GM18499 (cell line): ENCODE data around the gene PAGE4.

Source experiments
- ATAC-seq: cut with Tn5 transposase; IDR thresholded peaks from one replicate; pipeline ENCODE4 v1.9.1; 2021; ENCODE audit warnings: moderate number of reproducible peaks; ENCODE audit not compliant: insufficient read depth, unreplicated experiment

Gene PAGE4

DNA sequence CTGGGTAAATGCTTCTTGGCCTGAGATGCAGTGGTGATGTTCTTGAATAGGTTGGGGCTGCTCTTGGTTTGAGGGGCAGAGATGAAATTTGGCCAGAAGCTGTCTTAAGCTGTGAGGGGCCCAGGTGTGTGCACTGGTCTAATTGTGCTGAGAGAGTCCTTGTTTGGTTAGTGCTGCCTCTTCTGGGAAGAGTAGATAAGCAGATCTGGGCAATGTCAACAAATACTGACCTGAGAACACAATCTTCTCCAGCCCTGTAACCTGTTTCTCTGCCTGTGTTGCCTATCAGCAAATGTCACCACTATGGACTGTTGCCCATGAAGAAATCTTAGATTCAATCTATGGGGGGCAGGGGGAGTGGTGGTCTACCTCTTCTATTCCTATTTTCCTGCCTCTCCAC, 33.0 kb downstream of the PAGE4 start:
- ATAC-seq: no peak

DNA sequence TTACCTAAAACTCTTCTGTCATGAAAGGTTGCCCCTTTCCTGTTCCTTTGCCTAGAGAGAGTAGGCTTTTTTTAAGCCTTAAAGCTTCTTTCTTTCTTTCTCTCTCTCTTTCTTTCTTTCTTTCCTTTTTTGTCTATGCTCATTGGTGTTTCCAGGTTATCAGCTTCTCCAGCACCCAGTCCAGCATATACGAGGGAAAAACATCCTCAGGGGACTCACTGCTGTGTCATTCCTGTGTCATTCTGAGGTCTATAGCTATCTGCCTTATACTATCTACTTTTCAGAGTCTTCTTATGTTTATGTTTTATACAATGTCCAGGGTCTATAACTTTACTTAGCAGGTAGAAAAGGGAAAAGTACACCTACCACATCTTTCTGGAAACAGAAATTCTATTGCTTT, 39.6 kb downstream of the PAGE4 start:
- ATAC-seq: no peak

DNA sequence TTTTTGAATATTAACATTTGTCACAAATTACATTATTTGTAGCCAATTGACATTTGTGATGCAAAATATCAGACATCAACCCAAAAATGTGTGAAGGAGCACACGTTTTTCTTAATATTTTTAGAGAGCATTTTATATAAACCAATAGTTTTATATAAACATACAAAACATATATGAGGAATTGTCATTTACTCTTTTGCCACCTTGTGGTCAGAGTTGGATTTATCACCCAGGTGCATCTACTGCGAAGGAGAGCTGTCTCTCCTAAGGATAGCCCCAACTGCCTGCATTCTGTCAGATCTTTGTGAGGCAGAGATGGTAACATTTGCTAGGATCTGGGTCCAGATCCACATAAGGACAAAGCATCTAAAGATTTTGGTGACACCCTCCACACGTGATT, 47.6 kb downstream of the PAGE4 start:
- no peak for ATAC-seq

DNA sequence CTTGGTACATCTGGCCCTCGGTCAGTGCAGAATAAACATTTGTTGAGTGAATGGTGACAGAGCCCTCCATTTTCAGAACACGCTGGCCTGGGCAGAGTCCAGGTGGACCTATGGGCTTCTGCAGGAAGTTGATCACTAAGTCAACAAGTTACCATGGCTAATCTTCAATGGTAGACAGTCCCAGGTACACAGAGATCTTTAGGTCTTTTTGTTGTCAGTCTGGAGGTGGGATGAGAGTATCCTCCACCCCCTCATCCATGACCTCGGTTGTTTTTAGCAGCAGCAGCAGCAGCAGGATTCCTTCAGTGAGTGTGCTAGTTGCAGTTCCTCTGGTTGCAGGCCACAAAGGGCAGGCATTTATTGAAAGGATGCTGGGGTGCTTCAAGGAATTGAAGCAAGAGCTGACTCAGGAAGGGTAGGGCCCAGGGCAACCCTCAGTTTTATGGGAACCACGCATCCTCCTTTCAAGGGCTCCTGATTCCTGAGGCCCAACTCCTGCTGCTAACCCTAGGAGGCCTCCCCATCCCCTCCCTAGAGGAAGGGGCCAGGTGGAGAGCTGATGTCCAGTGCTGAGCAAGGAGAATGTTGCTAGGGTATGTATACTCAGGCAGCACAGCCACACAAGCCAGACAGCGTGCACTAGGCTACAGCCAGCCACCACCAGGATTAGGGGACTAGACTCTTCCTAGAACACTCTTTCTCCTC, 48.4 kb downstream of the PAGE4 start:
- no peak for ATAC-seq

DNA sequence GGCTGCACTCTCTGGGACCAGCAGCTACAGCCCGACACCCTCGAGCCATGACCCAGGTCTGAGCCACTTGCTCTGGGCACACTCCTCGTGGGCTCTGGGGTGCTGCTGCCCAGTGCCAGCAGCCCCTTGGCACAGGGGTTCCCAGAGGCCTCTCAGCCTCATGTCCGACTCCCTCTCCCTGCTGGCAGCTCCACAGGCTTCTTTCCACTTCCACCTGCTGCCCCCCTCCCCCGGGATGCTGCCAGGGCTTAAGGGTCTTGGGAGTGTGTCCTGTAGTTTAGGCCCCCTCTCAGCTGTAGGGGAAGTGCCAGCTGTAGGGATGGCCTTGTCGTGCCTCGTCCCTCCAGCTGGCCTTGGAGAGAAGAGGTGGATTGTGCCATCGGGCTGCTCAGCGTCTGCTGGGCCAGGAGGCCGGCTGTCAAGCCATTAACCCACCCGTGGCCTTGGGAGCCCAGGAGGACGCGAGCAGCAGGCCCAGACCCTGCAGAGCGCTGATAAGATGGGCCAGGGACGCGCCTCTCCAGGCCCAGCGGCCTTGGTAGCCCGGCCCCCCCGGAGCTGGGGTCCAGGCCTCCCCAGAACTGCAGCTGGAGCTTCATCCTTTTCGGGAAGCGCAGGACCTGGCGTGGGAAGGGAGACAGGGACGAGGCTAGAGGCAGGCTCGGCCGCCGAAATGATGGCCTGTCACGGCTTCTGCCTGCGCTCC, 49.2 kb downstream of the PAGE4 start:
- no peak for ATAC-seq

DNA sequence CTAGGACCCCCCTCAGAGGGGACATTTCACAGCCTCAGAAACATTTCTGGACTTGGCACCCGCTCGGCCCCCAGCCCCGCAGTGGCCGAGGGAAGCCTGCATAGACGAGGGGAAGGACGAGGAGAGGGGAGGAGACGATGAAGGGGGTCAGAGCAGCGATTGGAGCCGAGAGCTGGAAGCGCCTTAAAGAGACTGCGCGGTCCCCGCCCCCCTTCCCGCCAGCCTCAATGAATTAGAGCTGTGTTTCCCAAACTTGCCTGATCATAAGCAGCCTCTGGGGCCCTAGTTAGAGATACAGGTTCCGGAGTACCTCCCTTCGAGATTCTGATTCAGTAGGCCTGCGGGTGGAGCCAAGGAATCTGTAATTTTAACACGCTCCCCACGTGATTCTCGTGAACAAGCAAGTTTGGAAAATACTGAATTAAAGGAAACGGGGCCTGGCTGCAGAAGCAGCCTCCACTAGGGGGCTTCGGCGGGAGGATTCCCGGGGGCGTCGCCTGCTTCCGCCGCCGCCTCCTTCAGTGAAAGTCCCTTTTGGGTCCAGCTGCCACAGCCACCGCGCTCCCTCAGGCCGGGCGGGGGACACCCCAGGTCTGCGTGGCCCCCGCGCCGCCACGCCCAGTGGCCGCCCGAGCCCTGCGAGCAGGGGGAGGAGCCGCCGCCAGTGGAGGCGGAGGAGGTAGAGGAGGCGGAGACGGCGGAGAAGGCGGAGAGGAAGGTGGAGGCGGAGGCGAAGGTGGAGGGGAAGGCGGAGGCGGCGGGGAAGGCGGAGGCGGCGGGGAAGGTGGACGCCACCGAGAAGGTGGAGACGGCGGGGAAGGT, 49.9 kb downstream of the PAGE4 start, which contains the start of gene USP27X:
USP27X (plus strand) TSS at position 651 of the 822 bp plus-strand sequence. CDS start 824 bp downstream, outside the sequence.
- no peak for ATAC-seq

DNA sequence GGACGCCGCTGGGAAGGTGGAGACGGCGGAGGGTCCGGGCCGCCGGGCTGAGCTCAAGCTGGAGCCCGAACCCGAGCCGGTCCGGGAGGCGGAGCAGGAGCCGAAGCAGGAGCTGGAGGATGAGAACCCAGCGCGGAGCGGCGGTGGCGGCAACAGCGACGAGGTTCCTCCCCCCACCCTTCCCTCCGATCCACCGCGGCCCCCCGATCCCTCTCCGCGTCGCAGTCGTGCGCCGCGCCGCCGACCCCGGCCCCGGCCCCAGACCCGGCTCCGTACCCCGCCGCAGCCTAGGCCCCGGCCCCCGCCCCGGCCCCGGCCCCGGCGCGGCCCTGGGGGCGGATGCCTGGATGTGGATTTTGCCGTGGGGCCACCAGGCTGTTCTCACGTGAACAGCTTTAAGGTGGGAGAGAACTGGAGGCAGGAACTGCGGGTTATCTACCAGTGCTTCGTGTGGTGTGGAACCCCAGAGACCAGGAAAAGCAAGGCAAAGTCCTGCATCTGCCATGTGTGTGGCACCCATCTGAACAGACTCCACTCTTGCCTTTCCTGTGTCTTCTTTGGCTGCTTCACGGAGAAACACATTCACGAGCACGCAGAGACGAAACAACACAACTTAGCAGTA, 50.7 kb downstream of the PAGE4 start:
- ATAC-seq: no peak

DNA sequence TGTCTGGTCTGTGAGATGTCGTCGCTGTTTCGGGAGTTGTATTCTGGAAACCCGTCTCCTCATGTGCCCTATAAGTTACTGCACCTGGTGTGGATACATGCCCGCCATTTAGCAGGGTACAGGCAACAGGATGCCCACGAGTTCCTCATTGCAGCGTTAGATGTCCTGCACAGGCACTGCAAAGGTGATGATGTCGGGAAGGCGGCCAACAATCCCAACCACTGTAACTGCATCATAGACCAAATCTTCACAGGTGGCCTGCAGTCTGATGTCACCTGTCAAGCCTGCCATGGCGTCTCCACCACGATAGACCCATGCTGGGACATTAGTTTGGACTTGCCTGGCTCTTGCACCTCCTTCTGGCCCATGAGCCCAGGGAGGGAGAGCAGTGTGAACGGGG, 51.6 kb downstream of the PAGE4 start:
- ATAC-seq: no peak
